PFSK-1 (cell line): ENCODE results near the gene CNTLN.

Source experiments
- FOXP2 ChIP-seq: optimal IDR thresholded peaks from 2 replicates; pipeline ENCODE3; 2011; ENCODE audit warnings: borderline replicate concordance, control low read depth, inconsistent platforms; ENCODE audit not compliant: insufficient read depth; ENCODE audit errors: extremely low read length, extremely low read depth
- POLR2AphosphoS5 ChIP-seq: IDR thresholded peaks from 2 replicates; pipeline ENCODE4 v1.6.1; 2012; ENCODE audit warnings: low read depth, mild to moderate bottlenecking, control low read depth, low read length, moderate library complexity
- SIN3A ChIP-seq: IDR thresholded peaks from 2 replicates; pipeline ENCODE4 v1.6.1; 2012; ENCODE audit warnings: mild to moderate bottlenecking, low read length, moderate library complexity, borderline replicate concordance; ENCODE audit not compliant: insufficient read depth
- TAF1 ChIP-seq: IDR thresholded peaks from 2 replicates; pipeline ENCODE4 v1.6.1; 2012; ENCODE audit warnings: low read length, control low read depth, borderline replicate concordance; ENCODE audit not compliant: insufficient read depth
- TF ChIP-seq, protein P1 (sequence below), 2 experiments: IDR thresholded peaks; 2 replicates each; pipeline versions ENCODE4 v1.6.1 to v1.8.0; 2011 to 2012; ENCODE audit warnings: low read depth in 2 of 2, low read length in 2 of 2, control low read depth in 1 of 2, inconsistent platforms in 1 of 2, mild to moderate bottlenecking in 1 of 2, moderate library complexity in 1 of 2; ENCODE audit not compliant: insufficient read depth in 1 of 2

Gene CNTLN

GRCh38 chr9:17520268-17521064 lies 385.6 kb downstream of the CNTLN start:
- TF ChIP-seq, protein P1, sequence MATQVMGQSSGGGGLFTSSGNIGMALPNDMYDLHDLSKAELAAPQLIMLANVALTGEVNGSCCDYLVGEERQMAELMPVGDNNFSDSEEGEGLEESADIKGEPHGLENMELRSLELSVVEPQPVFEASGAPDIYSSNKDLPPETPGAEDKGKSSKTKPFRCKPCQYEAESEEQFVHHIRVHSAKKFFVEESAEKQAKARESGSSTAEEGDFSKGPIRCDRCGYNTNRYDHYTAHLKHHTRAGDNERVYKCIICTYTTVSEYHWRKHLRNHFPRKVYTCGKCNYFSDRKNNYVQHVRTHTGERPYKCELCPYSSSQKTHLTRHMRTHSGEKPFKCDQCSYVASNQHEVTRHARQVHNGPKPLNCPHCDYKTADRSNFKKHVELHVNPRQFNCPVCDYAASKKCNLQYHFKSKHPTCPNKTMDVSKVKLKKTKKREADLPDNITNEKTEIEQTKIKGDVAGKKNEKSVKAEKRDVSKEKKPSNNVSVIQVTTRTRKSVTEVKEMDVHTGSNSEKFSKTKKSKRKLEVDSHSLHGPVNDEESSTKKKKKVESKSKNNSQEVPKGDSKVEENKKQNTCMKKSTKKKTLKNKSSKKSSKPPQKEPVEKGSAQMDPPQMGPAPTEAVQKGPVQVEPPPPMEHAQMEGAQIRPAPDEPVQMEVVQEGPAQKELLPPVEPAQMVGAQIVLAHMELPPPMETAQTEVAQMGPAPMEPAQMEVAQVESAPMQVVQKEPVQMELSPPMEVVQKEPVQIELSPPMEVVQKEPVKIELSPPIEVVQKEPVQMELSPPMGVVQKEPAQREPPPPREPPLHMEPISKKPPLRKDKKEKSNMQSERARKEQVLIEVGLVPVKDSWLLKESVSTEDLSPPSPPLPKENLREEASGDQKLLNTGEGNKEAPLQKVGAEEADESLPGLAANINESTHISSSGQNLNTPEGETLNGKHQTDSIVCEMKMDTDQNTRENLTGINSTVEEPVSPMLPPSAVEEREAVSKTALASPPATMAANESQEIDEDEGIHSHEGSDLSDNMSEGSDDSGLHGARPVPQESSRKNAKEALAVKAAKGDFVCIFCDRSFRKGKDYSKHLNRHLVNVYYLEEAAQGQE (IDR thresholded peaks at IDR 0.05; ENCODE audit: insufficient read depth in 1 of 2, low read depth in 2 of 2, low read length in 2 of 2), result no peak

DNA sequence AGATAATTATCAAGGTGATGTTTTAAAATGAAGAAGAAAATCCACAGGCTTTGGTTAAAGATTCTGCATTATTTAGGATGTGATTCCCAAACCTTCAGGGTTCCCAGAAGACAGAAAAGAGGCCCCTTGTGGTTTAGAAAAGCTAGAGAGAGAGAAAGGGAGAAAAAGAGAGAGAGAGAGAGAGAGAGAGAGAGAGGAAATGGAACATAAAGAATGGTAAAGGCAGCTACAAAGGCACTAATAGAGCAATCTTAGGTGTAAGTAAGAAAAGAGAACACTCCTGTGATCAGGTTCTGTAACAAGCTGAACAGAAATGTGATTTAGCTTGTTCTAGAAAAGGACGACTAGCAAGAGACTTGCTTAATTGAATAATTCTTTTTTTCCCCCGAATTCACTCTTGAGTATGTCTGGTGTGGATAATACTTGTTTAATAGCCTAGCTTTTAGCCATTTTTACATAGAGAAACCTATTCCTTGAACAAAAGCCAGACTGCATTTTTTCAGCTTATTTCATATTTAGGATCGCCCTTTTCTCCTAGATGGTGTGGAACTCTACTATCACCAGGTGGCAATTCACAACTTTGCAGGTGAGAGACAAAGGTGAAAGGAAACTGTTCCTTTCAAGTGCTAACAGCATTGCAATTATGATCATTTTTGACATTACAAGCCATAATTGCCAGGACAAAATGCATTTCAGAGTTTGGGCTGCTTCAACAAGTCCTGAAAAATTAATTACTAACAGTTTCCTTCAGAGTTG lies 386.4 kb downstream of the CNTLN start:
- no peak for TF ChIP-seq FOXP2
- TF ChIP-seq, protein P1 (IDR thresholded peaks at IDR 0.05; ENCODE audit: insufficient read depth in 1 of 2, low read depth in 2 of 2, low read length in 2 of 2), result no peak
- no peak for TF ChIP-seq SIN3A
- no peak for TF ChIP-seq POLR2AphosphoS5
- no peak for TF ChIP-seq TAF1

- TF ChIP-seq SIN3A, result no peak
Observed at GRCh38 chr9:17528859-17529258, 394.0 kb downstream of the CNTLN start.

DNA sequence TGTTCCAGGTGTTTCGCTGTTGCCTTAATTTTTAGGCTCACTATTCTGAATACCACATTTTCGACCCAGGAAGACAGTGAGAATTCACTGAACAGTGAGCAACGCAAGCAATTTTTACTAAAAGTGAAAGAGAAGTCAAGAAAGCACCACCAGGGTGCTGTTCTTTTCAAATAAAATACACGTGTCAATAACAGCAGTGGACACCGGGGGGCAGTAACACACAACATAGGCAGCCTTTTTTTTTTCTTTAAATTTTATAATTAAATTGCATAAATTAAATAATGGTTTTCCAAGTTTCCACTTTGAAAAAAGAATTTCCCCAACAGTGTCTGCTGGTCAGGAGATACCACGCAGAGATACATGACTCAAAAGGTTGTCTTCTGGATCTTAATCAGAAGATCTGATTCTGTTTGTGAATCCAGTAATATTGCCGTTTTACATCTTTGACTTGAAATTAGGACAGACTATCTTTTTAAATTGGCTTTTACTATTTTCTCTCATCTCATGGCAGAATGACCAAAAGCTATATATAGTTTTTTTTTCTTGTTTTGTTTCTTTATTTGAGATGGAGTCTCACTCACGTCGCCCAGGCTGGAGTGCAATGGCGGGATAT lies 396.9 kb downstream of the CNTLN start:
- no peak for TF ChIP-seq POLR2AphosphoS5
- TF ChIP-seq, protein P1 (IDR thresholded peaks at IDR 0.05; ENCODE audit: insufficient read depth in 1 of 2, low read depth in 2 of 2, low read length in 2 of 2), result no peak
- TF ChIP-seq TAF1, result no peak
- no peak for TF ChIP-seq SIN3A
- no peak for TF ChIP-seq FOXP2

DNA sequence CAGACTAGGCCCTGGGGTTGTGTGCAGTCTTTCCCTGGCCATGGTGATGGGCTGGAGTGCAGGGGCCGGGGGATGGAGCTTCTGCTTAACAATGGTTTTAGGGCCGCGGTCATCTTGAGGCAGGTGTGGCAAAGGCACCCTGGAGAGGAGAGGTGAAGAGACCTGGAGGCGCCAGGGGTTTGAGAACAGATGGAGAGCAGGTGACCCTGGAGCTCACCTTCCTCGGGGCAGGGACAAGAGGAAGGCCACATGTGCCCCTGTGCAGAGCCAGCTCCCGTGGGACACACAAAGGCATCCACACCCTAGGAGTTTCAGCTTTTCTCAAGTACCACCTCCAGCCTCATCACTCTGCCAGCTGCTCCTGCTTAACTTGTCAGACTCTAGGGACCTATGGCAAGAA lies 397.6 kb downstream of the CNTLN start:
- TF ChIP-seq POLR2AphosphoS5, result no peak
- TF ChIP-seq FOXP2, result no peak
- no peak for TF ChIP-seq SIN3A
- TF ChIP-seq, protein P1 (IDR thresholded peaks at IDR 0.05; ENCODE audit: insufficient read depth in 1 of 2, low read depth in 2 of 2, low read length in 2 of 2), result no peak
- TF ChIP-seq TAF1, result no peak
